Sigmoid colon (tissue), 4 donors: Measurements from ENCODE around the gene TMEM119.

Experiments
- EP300 ChIP-seq, 4 donors: sonication (generic); formaldehyde crosslinking; IDR thresholded peaks; one replicate each; pipeline ENCODE4 v1.6.1; 2017; ENCODE audit warnings: antibody characterized with exemption in 4 of 4
- POLR2A ChIP-seq, 2 donors: fragments of 450-650 bp; IDR thresholded peaks; one replicate each; pipeline ENCODE4 v1.6.1; 2016; ENCODE audit warnings: antibody characterized with exemption in 2 of 2, mild to moderate bottlenecking in 2 of 2, moderate library complexity in 2 of 2
- POLR2AphosphoS5 ChIP-seq, 4 donors: sonication (generic); formaldehyde crosslinking; IDR thresholded peaks; one replicate each; pipeline ENCODE4 v1.6.1; 2017; ENCODE audit warnings: antibody characterized with exemption in 4 of 4
- TF ChIP-seq, protein P1 (sequence below), 4 experiments: fragments of 450-650 bp in 3 of 4; fragments of 200-600 bp in 1 of 4; IDR thresholded peaks; one replicate each; pipeline ENCODE4 v1.5.1; 2016 to 2019; ENCODE audit warnings: antibody characterized with exemption in 4 of 4, mild to moderate bottlenecking in 3 of 4, moderate library complexity in 2 of 4

DNA sequence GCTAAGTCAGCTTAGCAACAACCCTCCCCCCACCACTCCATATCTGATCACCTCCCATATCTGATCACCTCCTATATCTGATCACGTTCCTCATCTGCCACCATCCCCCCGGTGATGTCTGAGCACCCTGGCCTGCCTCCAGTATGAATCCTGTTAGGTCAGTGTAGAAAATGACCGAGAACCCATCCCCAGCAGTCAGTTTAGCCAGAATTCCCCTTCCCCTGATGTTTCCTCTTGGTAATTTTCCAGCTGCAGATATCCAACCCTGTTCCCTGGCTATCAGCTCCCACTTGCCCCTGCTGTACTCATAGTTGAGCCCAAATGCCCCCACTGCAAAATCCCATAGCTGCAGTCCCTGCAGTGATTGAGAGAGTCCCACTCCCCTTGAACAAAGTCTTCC lies 23.3 kb upstream of the TMEM119 start:
- TF ChIP-seq, protein P1, sequence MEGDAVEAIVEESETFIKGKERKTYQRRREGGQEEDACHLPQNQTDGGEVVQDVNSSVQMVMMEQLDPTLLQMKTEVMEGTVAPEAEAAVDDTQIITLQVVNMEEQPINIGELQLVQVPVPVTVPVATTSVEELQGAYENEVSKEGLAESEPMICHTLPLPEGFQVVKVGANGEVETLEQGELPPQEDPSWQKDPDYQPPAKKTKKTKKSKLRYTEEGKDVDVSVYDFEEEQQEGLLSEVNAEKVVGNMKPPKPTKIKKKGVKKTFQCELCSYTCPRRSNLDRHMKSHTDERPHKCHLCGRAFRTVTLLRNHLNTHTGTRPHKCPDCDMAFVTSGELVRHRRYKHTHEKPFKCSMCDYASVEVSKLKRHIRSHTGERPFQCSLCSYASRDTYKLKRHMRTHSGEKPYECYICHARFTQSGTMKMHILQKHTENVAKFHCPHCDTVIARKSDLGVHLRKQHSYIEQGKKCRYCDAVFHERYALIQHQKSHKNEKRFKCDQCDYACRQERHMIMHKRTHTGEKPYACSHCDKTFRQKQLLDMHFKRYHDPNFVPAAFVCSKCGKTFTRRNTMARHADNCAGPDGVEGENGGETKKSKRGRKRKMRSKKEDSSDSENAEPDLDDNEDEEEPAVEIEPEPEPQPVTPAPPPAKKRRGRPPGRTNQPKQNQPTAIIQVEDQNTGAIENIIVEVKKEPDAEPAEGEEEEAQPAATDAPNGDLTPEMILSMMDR (IDR thresholded peaks at IDR 0.05): no peak
- TF ChIP-seq POLR2AphosphoS5 (IDR thresholded peaks at IDR 0.05) (no peak), EP300 (IDR thresholded peaks at IDR 0.05) (no peak), POLR2A (IDR thresholded peaks at IDR 0.05) (no peak)
